Neutrophil (primary cell): Measurements from ENCODE around the gene MTPN.

Source experiments
- H3K27ac ChIP-seq: fragments of 200-600 bp; sonication (generic); 2 replicates; pipeline ENCODE4 v1.5.1; 2016; ENCODE audit warnings: mild to moderate bottlenecking, moderate library complexity
- H3K27me3 ChIP-seq: fragments of 200-600 bp; sonication (generic); 2 replicates; pipeline ENCODE4 v1.6.0; 2016; ENCODE audit warnings: mild to moderate bottlenecking
- H3K36me3 ChIP-seq: fragments of 200-600 bp; sonication (generic); 2 replicates; pipeline ENCODE4 v1.5.1; 2017
- H3K4me1 ChIP-seq, 2 experiments: fragments of 200-600 bp in 1 of 2; sonication (generic) in 1 of 2; 1 replicate in 1 of 2; 2 replicates in 1 of 2; pipeline versions ENCODE4 v1.5.1 to v1.6.1; 2013 to 2016; ENCODE audit warnings: low read depth in 1 of 2, low read length in 1 of 2, mild to moderate bottlenecking in 1 of 2, moderate library complexity in 1 of 2; ENCODE audit not compliant: control insufficient read depth in 1 of 2, insufficient read depth in 1 of 2
- H3K4me3 ChIP-seq, 2 experiments: fragments of 200-600 bp in 1 of 2; sonication (generic) in 1 of 2; 1 replicate in 1 of 2; 2 replicates in 1 of 2; pipeline ENCODE4 v1.5.1; 2013 to 2016; ENCODE audit warnings: low read depth in 1 of 2, low read length in 1 of 2, mild to moderate bottlenecking in 1 of 2, moderate library complexity in 1 of 2
- H3K9me3 ChIP-seq: fragments of 200-600 bp; sonication (generic); 2 replicates; pipeline ENCODE4 v1.5.1; 2016
- CTCF ChIP-seq: fragments of 200-600 bp; sonication (generic); IDR thresholded peaks from 2 replicates; pipeline ENCODE4 v1.5.1; 2016; ENCODE audit warnings: antibody characterized with exemption

MTPN gene

GRCh38 chr7:135946289-135947055, 30.7 kb downstream of the MTPN start:
- Histone ChIP-seq H3K4me1 (no peaks in the 10 kb centered on the region), H3K36me3 (peaks cover 63% of the 10 kb centered on the region), H3K4me3 (no peak overlapping the region), H3K27ac (no peak overlapping the region), H3K9me3 (no peaks in the 10 kb centered on the region), H3K27me3 (no peaks in the 10 kb centered on the region)
- TF ChIP-seq CTCF, result no peak

GRCh38 chr7:135944753-135945152, 32.4 kb downstream of the MTPN start:
- Histone ChIP-seq H3K9me3 (no peaks in the 10 kb centered on the region), H3K27me3 (no peaks in the 10 kb centered on the region), H3K4me3 (no peak overlapping the region), H3K27ac (no peak overlapping the region), H3K36me3 (peaks cover 46% of the 10 kb centered on the region), H3K4me1 (no peaks in the 10 kb centered on the region)
- no peak for TF ChIP-seq CTCF

GRCh38 chr7:135943134-135943879, 33.9 kb downstream of the MTPN start:
- no peaks in the 10 kb centered on the region for H3K27me3 ChIP-seq
- TF ChIP-seq CTCF, result no peak
- peaks cover 44% of the 10 kb centered on the region for H3K36me3 ChIP-seq
- no peaks in the 10 kb centered on the region for H3K4me1 ChIP-seq
- no peak overlapping the region for H3K27ac ChIP-seq
- H3K9me3 ChIP-seq, result no peaks in the 10 kb centered on the region
- H3K4me3 ChIP-seq, result no peak overlapping the region

GRCh38 chr7:135942614-135943013, 34.5 kb downstream of the MTPN start:
- Histone ChIP-seq H3K9me3 (no peaks in the 10 kb centered on the region), H3K27ac (no peak overlapping the region), H3K27me3 (no peaks in the 10 kb centered on the region), H3K36me3 (peaks cover 43% of the 10 kb centered on the region), H3K4me3 (no peak overlapping the region), H3K4me1 (no peaks in the 10 kb centered on the region)
- no peak for TF ChIP-seq CTCF

GRCh38 chr7:135940077-135941075, 36.8 kb downstream of the MTPN start:
- Histone ChIP-seq H3K4me1 (no peaks in the 10 kb centered on the region), H3K9me3 (no peaks in the 10 kb centered on the region), H3K27ac (no peak overlapping the region), H3K4me3 (no peak overlapping the region), H3K27me3 (no peaks in the 10 kb centered on the region), H3K36me3 (peaks cover 27% of the 10 kb centered on the region)
- TF ChIP-seq CTCF, result no peak
